GM10847 (cell line): ENCODE data around the gene NUP214.

Source experiments
- POLR2A ChIP-seq: IDR thresholded peaks from 2 replicates; pipeline ENCODE4 v1.6.1; 2011; ENCODE audit not compliant: insufficient read length; ENCODE audit errors: extremely low read depth

Gene NUP214

DNA sequence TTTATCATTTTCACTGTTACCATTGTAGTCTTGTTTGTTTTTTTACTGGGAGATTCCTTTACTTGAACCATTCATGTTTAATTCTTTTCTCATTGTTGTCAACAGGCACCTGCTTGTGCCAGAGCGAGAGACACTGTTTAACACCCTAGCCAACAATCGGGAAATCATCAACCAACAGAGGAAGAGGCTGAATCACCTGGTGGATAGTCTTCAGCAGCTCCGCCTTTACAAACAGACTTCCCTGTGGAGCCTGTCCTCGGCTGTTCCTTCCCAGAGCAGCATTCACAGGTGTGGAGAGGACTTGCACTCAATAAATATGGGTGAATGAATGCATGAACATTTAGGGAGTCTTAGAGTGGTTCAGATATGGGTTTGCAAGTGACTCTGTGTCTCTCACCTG lies 37.5 kb downstream of the NUP214 start:
- TF ChIP-seq POLR2A: no peak

- no peak for TF ChIP-seq POLR2A
These were observed 40.1 kb downstream of the NUP214 start for GRCh38 chr9:131165523-131165922.

GRCh38 chr9:131167146-131167692 lies 41.8 kb downstream of the NUP214 start:
- TF ChIP-seq POLR2A: no peak

DNA sequence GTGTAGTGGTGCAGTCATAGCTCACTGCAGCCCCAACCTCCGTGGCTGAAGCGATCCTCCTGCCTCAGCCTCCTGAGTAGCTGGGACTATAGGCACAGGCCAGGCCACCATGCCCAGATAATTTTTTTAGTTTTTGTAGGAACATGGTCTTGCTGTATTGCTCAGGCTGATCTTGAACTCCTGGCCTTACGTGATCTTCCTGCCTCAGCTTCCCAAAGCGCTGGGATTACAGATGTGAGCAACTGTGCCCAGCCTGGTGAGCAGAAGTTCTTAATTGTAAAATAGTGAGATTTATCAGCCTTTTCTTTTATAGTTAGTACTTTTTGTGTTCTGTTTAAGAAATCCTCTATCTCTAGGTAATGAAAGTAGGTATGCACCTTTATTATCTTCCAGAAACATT lies 42.5 kb downstream of the NUP214 start:
- no peak for TF ChIP-seq POLR2A

DNA sequence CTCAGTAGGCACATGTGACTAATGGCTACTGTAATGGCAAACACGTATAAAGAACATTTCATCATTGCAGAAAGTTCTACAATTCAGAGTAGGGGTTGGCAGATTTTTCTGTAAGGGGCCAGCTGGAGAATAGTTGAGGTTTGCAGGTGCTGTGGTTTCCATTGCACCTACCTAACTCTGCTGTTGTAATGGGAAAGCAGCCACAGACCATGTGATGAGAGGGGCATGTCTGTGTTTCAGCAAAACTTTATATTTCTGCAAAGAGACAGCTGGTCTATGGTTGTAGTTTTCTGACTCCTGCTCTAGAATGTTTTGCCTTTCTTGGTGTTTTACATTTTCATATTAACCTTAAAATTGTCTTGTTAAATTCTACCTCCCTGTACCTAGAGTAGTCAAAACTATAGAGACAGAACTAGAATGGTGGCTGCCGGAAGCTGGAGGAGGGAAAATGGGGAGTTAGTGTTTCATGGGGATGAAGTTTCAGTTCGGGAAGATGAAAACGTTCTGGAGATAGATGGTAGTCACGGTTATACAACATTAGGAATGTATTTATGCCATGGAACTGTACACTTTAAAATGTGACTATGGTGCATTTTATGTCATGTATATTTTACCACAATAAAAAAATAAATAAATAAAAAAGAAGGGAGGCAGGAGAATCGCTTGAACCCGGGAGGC lies 44.3 kb downstream of the NUP214 start:
- no peak for TF ChIP-seq POLR2A

GRCh38 chr9:131173995-131174394 lies 48.6 kb downstream of the NUP214 start:
- TF ChIP-seq POLR2A: no peak

- TF ChIP-seq POLR2A: no peak
These were observed 49.4 kb downstream of the NUP214 start for GRCh38 chr9:131174681-131175239.

DNA sequence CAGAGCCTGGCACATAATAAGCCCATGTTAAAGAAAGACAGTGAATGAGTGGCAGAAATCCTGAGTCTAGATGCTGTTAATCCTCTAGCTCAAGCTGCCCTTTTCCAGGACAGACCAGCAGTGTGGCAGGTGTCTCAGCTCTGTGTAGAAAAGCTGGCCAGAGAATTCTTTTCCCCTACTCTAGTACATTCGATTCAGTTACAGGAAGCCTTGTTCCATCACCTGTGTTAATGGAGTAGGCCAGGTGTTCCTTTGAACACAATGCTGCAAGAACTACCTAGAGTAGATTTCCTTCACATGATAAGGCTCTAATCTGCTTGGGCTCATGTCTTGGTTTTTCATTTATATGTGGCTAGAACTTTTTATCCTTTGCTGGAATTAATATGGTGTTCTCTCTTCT lies 52.5 kb downstream of the NUP214 start:
- TF ChIP-seq POLR2A: no peak

DNA sequence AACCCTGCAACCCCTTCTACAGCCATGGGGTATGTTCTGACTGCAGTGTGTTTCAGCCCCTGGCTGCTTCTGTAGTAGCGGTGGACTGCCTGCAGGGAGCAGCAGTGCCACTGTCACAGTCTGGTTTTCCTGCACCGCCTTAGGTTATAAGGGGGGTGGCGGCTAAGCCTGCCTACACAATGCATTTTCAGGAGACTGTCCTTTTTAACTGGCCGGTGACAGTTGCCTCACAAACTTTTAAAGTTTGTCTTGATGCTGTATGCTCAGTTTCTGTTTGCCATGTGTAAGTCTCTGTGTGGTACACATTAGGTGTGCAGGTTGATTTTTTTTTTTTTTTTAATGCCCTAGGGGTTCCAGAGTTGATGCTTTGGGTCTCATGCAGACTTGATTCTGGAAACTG lies 53.0 kb downstream of the NUP214 start:
- TF ChIP-seq POLR2A: no peak

- no peak for TF ChIP-seq POLR2A
These were observed 53.5 kb downstream of the NUP214 start for GRCh38 chr9:131178926-131179325.

DNA sequence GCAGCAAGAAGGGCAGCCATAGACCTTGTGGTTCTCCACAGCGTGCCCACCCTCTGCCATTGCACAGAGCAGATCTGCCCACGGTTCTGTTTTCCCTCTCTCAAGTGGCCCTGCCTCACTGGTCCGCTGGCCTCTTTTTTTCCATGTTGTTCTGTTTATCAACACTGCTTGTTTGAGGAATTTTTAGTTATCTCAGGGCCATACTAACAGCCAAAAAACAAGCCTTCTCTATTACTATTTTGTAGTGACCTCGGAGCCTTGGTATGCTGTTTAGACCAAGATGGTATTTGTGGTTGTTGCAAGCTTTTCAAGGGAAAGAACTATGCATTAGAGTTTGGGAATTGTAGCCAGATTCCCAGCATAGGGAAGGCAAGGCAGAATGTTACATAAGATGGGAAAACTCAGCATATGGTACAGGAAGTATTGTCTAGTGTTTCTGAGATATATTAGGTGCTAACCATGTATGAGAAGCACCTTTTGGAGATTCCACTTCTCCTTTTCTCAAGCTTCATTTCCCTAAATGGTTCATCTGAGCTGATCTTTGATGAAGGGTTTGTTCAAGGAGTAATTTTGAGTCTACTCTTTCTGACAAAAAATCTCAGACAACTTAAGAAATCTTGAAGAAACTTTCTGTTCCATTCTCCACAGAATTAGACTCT lies 54.3 kb downstream of the NUP214 start:
- no peak for TF ChIP-seq POLR2A

DNA sequence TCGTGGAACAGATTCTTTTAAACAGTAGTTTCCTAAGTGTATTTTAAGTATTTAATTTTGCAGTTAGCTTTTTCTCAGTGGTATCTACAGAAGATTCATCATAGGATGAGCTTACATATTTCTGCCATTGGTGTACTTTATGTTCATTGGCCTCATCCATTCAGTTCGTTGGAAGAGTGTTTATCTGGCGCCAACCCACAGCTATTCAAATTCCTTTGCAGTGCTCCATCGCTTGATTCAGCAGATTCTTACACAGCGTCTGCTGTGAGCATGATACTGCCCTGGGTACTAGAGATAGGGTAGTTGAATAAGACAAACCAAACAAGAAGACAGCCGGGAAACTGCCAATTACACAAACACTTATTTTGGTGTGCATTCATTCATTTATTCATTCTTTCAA lies 55.1 kb downstream of the NUP214 start:
- no peak for TF ChIP-seq POLR2A

GRCh38 chr9:131181091-131181681 lies 55.8 kb downstream of the NUP214 start:
- no peak for TF ChIP-seq POLR2A

GRCh38 chr9:131185924-131186323 lies 60.5 kb downstream of the NUP214 start:
- no peak for TF ChIP-seq POLR2A

DNA sequence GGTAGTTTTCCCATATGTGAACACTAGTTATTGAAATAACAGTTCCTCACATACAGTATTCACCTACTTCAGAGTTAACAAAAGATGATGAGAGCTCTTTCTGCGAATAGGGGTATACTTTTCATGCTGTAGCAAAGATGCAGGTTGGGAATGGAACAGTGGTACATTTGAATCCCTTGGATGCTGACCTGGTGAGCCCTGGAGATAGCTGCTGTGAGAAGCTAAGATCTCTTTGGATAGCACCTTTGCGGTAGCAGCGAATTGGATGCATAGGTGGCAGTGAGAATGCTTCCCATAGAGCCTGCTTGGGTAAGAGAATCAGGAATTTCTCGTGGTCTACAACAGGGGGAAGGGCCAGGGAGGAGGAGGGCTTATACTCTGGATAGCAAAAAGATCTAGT lies 61.2 kb downstream of the NUP214 start:
- no peak for TF ChIP-seq POLR2A

DNA sequence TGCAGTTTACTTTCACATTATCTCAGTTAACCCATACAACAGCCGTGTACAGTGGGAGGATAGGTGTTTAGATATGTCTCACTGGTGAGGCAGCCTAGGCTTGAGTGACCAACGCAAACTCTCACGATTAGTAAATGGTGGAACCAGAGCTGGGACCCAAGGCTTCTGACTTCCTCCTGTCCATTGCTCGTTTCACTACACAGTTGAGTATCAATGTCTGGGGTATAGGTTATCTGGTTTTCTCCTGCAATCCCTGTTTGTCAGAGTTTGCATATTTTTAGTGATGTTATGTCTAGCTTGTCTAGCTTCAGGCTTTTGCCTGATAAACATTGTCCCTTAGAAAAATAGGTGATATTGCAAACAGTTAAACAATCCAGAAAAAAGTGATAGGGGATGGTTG lies 62.6 kb downstream of the NUP214 start:
- no peak for TF ChIP-seq POLR2A

DNA sequence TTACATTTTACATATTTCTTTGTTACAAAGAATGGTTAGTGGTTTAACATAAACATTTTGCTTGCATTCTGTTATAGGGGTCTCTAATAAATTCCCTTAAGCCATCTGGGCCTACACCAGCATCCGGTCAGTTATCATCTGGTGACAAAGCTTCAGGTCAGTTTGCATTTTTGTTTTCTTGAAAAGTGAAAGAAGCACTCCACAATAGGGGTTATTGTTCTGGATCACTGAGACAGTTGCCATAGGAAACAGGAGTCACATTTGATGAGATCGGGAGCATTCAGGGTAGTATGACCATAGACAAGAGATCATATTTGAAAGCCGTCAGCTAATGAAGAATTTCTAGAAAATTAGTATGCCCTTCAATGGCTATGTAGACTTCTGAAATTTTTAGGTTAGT lies 63.6 kb downstream of the NUP214 start:
- no peak for TF ChIP-seq POLR2A

DNA sequence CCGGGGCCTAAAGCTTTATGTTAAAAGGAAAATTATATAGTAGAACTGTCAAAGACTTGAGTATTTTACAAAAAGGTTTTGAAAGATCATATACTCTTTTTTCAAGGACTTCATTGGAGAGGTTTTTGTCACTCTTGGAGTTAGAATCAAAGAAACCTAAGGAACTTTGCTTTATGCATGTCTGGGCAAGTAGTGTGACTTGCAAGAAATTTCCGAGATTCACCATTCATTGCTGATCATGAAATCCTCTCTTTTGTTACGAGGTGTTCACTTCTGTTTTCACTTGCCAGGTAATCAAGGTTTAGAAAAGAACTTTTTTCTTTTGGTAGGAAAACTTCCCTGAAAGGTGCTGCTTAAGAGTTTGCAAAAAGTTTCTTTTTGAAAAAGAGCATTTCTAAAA lies 64.8 kb downstream of the NUP214 start:
- TF ChIP-seq POLR2A: no peak
